Rectal smooth muscle tissue (tissue), 1 donor: Measurements from ENCODE around the gene WDR43.

Source experiments
- H3K27ac ChIP-seq: one replicate; pipeline ENCODE4 v1.7.0; 2013; ENCODE audit warnings: low read depth, low read length, inconsistent platforms
- H3K27me3 ChIP-seq: one replicate; pipeline ENCODE4 v1.7.0; 2013; ENCODE audit warnings: low read length; ENCODE audit not compliant: control insufficient read depth, insufficient read depth
- H3K36me3 ChIP-seq: one replicate; pipeline ENCODE4 v1.7.0; 2013; ENCODE audit warnings: low read length; ENCODE audit not compliant: control insufficient read depth, insufficient read depth
- H3K4me1 ChIP-seq: one replicate; pipeline ENCODE4 v1.7.0; 2013; ENCODE audit warnings: low read length; ENCODE audit not compliant: control insufficient read depth, insufficient read depth
- H3K4me3 ChIP-seq: one replicate; pipeline ENCODE4 v1.7.0; 2013; ENCODE audit warnings: low read length
- H3K9ac ChIP-seq: one replicate; pipeline ENCODE4 v1.7.0; 2013; ENCODE audit warnings: low read length

WDR43 gene

GRCh38 chr2:28991460-28991859 is 97.0 kb downstream of the WDR43 start:
- H3K36me3 ChIP-seq, result no peaks in the 10 kb centered on the region
- H3K9ac ChIP-seq, result no peak overlapping the region
- H3K4me1 ChIP-seq, result peaks cover 33% of the 10 kb centered on the region
- H3K27me3 ChIP-seq, result no peaks in the 10 kb centered on the region
- H3K4me3 ChIP-seq, result no peak overlapping the region
- H3K27ac ChIP-seq, result peak overlapping the region; percentile 81

DNA sequence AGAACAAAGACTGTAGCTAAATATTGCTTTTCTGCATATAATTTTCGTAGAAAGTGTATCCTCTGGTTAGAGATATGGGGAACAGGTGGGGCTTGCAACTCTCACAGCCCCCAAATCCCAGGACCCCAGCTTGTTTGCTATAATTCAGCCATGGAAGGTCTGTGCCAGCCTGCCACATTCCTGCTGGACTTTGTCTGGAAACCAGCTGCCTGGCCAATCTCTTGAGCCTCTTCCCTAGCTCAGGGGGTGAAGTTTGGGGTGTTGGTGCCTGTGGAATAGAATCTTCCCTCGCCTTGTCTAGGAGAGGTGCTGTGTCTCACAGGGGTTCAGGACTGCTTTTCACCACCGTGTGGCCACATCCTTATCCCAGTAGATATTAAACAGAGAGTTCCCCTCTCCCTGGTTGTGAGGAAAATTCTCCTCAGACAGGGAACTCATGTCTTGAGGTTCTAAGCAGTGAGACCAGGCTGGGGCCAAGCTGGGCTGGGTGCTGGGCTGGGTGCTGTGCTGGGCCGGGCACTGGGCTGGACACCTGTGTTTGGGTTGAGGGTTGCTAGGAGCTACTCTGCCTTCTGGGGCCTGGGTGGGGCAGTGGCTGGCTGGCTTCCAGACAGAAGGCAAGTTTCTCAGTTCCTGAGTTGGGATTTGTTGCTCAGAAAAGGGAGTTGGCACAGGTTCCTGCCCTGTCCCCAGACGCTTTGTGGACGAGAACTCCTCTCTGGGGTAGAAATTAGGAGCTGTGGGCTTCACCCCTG is 98.9 kb downstream of the WDR43 start:
- peaks cover 33% of the 10 kb centered on the region for H3K4me1 ChIP-seq
- no peaks in the 10 kb centered on the region for H3K36me3 ChIP-seq
- H3K4me3 ChIP-seq, result no peak overlapping the region
- H3K27ac ChIP-seq, result peak overlapping the region; percentile 56
- no peaks in the 10 kb centered on the region for H3K27me3 ChIP-seq
- H3K9ac ChIP-seq, result no peak overlapping the region

- Histone ChIP-seq H3K36me3 (no peaks in the 10 kb centered on the region), H3K4me1 (peaks cover 33% of the 10 kb centered on the region), H3K4me3 (no peak overlapping the region), H3K27ac (no peak overlapping the region), H3K27me3 (no peaks in the 10 kb centered on the region), H3K9ac (no peak overlapping the region)
Observed at GRCh38 chr2:28994074-28994473, 99.6 kb downstream of the WDR43 start.

DNA sequence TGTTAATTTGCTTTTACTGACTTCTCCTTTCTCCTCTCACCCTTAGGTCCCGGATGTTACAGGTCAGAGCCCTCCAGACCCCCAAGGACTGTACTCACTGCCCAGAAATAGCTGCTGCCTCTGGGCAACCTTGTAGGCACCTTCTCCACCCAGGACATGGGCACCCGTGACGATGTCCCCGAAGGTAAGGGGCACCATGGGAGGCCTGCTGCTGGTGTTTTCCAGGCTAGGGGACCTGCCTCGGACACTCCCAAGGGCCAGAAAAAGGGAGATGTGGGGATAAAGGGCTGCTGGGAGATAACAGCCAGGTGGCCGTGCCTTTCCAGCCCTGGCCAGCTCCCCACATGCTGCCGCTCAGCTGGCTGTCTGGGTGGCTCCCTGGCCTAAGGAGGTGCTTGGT is 100.2 kb downstream of the WDR43 start:
- H3K27me3 ChIP-seq, result no peaks in the 10 kb centered on the region
- peaks cover 31% of the 10 kb centered on the region for H3K4me1 ChIP-seq
- no peaks in the 10 kb centered on the region for H3K36me3 ChIP-seq
- H3K27ac ChIP-seq, result no peak overlapping the region
- no peak overlapping the region for H3K9ac ChIP-seq
- H3K4me3 ChIP-seq, result no peak overlapping the region

DNA sequence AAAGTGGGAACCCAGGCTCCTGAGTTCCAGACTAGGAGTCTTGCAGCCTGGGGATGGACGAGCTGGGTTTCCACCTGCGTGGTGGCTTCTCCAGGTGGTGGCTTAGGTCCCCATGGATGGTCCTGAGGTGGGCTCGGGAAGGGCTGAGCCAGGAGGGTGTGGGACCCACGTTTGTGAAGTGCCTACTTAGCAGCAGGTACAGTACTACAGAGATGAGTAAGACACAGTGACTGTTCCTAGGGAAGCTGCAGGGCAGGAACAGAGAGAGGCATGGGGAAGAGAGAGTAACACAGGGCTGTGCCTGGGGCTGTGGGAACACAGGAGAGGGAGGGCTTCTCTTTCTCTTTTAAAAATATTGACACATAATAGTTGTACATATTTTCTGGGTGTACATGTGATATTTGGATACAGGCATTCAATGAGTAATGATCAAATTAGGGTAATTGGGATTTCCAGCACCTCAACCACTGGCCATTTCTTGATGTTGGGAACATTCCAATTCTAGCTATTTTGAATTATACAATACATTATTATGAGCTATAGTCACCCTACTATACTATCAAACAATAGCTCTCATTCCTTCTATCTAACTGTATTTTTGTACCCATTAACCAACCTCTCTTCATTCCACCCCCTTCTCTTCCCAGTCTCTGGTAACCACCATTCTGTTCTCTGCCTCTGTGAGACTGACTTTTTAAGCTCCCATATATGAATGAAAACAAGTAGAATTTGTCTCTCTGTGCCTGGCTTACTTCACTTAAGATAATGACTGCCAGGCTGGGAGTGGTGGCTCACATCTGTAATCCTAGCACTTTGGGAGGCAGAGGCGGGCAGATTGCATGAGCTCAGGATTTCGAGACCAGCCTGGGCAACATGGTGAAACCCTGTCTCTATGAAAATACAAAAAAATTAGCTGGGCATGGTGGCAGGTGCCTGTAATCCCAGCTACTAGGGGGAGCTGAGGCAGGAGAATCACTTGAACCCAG is 101.6 kb downstream of the WDR43 start:
- H3K36me3 ChIP-seq, result no peaks in the 10 kb centered on the region
- no peak overlapping the region for H3K27ac ChIP-seq
- no peaks in the 10 kb centered on the region for H3K27me3 ChIP-seq
- H3K9ac ChIP-seq, result no peak overlapping the region
- no peak overlapping the region for H3K4me3 ChIP-seq
- H3K4me1 ChIP-seq, result peaks cover 17% of the 10 kb centered on the region

- Histone ChIP-seq H3K27ac (no peak overlapping the region), H3K9ac (no peak overlapping the region), H3K27me3 (no peaks in the 10 kb centered on the region), H3K36me3 (no peaks in the 10 kb centered on the region), H3K4me1 (peaks cover 8% of the 10 kb centered on the region), H3K4me3 (no peak overlapping the region)
Observed at GRCh38 chr2:28997237-28997846, 102.9 kb downstream of the WDR43 start.
